IPS-NIHi7 (cell line): ENCODE results near the gene GATC.

Source experiments
- DNase-seq: peaks from one replicate; pipeline ENCODE4 v3.0.0; 2012; ENCODE audit warnings: mixed read lengths; ENCODE audit errors: extremely low spot score

The GATC gene, protein sequence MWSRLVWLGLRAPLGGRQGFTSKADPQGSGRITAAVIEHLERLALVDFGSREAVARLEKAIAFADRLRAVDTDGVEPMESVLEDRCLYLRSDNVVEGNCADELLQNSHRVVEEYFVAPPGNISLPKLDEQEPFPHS

GRCh38 chr12:120445911-120446843 lies at the start of gene GATC, which contains the start of gene TRIAP1:
Gene GATC (plus strand): TSS chr12:120446444. CDS start chr12:120446481, 37 bp downstream.
Gene TRIAP1 (minus strand): TSS chr12:120446384. CDS start chr12:120446372, 12 bp downstream.
- DNase-seq, result peak; percentile 80

DNA sequence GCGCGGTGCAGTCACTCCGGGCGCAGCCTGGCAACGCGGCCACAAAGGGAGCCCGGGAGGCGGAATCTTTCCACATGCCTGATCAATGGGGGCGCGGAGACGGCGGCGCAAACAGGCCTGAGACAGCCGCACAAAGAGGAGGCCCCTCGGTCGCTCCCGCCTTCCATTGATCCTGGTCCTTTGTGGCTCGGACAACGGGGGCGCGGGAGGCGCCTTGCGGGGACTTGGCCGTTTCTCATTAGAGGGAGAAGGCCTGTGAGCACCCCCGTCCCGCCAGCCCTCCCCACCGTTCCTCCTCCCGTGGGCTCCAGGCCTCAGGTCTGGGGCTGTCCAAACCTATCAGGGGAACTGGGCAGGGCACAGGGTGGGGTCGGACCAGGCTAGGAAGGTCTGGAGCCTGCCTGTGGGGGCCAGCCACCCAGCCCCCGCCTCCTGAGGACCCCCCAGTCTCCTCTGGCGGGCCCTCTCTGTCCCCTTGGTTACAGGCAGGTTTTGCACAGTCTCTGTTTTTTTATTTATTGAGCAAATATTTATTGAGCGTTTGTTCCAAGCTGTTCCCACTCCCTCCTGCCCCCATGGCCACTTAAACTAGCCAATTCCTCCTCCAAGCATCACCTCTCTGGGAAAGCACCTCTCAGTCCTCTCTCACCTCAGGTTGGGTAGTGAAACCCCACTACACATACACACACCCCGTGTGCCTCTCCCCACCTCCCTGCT lies 48.3 kb upstream of the GATC start:
- DNase-seq, result no peak

DNA sequence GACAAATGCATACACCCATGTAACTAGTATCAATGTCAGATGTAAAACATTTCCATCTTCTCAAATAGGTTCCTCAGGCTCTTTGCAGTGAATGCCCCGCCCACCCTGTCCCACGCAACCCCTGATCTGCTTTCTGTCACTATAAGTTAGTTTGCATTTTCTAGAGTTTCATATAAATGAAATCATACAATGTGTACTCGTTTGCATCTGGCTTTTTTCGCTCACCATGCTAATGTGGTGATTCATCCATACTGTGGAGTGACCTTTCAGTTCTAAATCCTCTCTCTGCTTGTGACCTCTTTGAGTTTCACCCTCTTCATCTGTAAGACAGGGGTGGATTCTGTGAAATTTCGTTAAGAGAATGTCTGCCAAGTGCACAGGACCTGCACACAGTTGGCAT lies 46.7 kb upstream of the GATC start:
- no peak for DNase-seq

GRCh38 chr12:120402217-120402616 lies 44.0 kb upstream of the GATC start:
- DNase-seq, result peak; percentile 68

DNA sequence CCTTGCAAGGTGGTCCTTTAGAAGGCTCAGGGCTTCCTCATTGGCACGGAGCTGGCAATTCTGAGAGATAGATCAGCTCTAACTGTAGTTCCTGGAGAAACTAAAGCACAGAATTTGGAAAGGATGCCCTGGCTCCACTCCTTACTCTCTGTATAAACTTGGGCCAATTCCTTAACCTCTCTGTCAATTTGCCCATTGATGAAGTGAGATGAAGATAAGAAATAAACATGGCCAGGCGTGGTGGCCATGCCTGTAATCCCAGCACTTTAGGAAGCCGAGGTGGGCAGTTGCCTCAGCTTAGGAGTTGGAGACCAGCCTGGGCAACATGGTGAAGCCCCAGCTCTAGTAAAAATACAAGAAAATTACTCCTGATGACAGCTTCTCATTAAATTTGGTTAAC lies 42.4 kb upstream of the GATC start:
- DNase-seq, result no peak

DNA sequence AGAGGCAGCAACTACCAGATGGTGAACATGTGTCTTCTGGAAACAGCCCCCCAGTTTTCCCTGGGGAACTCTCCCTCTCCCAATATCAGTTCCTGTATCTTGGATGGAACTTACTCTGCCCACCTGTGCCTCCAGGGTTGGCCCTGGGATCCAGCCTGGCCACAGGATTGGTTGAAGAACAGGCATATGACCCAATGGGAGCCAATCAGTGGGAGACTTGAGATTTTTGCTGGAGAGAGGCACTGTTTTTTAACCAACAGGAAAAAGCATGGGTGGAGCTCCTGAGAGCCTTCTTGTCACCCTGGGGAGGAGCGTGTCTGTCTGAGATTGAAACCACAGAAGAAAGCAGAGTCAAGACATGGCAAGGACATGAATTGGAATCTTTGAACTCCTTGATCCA lies 42.0 kb upstream of the GATC start:
- peak; percentile 20 for DNase-seq

GRCh38 chr12:120406069-120406468 lies 40.2 kb upstream of the GATC start:
- DNase-seq, result no peak

DNA sequence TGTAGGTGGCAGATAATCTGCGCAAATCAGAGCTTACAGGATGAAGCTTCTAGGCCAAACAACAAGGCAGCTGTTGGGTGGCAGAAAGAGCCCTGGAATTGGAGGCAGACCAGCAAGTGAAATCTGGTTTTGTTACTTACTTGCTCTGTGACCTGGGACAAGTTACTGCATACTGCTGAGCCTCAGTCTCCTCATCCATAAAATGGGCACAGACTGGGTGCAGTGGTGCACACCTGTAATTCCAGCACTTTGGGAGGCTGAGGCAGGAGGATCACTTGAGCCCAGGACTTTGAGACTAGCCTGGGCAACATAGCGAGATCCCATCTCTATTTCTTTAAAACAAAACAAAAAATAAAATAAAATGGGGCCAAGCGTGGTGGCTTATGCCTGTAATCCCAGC lies 39.7 kb upstream of the GATC start:
- DNase-seq, result no peak

DNA sequence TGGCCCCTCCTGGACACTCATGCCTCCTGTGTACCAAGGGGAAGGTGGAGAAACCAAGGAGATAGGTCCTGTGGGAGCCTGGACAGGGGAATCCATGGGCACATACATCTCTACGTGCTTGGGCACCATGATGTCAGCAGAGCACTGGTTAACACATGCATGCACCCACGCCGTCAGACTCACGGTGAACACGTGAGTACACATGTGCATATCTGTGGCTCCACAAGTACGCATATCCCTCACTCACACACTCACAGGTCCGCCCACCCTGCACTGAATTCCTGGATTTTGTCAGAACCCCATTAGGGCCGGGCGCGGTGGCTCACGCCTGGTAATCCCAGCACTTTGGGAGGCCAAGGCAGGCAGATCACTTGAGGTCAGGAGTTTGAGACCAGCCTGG lies 37.5 kb upstream of the GATC start:
- DNase-seq, result no peak

DNA sequence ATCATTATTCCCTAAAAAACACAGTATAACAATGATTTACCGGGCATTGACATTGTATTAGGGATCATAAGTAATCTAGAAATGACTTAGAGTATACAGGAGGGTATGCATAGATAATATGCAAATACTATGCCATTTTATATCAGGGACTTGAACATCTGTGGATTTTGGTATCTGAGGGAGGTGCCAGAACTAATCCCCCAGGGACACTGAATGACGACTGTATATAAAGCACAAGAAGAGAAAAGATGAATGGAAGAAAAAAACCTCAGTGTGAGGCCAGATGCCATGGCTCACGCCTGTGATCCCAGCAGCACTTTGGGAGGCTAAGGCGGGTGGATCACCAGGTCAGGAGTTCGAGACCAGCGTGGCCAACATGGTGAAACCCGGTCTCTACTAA lies 33.8 kb upstream of the GATC start:
- no peak for DNase-seq

- peak; percentile 88 for DNase-seq
Measured at GRCh38 chr12:120413901-120414695, 32.1 kb upstream of the GATC start.

DNA sequence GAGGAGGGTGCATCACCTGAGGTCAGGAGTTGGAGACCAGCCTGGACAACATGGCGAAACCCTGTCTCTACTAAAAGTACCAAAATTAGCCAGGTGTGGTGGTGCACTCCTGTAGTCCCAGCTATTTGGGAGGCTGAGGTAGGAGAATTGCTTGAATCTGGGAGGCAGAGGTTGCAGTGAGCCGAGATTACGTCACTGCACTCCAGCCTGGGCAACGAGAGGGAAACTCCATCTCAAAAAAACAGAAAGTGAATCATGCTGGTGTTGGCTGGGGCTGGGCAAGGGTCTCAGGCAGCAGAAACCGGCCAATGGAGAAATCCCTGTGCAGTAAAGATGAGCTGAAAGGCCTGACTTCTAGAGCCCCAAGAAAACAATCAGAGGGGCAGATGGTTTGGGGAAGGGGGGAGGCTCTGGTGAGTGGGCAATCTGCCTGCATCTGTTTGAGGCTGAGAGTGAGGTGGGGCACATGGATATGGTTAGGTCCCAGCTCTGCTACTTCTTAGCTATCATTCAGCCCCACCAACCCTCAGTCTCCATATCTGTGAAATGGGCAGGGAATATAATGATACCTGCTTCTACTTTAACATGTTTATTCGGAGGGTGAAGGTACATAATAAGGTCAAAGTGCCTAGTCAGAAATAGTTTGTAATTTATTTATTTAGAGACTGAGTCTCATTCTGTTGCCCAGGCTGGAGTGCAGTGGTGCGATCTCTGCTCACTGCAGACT lies 29.6 kb upstream of the GATC start:
- DNase-seq, result no peak

DNA sequence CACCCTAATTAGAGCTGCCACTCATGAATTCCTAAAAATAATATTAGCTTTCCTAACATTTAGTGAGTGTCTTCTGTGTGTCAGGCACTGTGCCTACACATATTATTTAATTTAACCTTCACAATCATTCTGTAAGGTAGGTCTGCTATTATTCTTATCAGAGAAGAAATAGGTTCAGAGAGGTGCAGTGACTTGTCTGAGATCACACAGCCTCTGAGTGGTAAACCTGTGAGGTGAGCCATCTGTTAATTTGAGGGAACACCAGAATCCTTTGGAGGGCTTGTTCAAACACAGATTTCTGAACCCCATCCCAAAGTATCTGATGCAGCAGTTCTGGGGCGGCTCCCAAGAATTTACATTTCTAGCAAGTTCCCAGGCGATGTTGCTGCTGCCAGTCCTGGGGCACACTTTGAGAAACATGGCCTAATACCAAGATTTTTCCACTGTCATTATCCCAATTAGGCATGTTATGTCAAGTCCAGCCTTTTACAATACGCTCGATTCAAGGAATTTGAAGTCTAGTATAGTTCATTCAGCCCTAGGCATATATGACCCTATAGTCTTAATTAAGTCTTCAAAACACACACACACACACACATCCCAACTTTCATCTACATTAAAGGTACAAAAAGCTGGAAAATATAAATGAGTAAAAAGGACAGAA lies 28.2 kb upstream of the GATC start:
- no peak for DNase-seq

DNA sequence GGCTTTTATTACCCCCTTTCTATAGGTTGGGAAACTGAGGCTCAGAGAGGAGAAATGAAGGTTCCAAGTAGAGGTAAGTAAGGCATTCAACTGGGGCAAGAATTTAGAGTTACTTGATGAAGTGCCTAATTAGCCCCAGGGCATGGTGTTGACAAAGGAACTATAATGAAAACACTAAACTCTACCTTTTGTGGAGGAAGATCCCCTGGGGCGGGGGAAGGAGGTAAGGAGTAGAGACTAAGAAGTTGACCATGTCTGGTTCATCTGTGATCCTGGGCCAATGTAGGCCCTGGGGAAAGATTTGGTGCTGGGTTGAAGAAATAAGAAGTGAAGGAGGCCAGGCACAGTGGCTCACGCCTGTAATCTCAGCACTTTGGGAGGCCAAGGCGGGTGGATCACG lies 24.5 kb upstream of the GATC start:
- DNase-seq, result peak; percentile 26

DNA sequence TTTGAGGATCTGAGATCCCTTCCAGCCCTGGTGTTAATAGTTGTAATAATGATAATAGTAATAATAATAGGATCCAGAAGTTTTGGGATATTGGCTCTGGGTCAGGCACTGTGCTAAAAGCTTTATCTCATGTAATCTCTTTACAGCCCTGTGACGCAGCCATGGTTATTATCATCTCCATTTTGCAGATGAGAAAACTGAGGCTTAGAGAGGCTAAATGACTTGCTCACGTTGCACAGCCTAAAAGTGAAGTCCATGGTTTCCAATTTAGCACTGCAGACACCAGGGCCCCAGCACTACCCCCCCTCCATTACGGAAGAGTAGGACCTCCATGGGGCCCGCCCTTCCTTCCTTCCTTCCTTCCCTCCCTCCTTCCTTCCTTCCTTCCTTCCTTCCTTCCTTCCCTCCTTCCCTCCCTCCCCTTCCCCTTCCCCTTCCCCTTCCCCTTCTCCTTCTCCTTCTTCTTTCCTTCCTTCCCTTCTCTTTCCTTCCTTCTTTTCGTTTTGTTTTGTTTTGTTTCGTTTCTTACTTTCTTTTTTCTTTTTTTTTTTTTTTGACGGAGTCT lies 23.3 kb upstream of the GATC start:
- DNase-seq, result no peak

DNA sequence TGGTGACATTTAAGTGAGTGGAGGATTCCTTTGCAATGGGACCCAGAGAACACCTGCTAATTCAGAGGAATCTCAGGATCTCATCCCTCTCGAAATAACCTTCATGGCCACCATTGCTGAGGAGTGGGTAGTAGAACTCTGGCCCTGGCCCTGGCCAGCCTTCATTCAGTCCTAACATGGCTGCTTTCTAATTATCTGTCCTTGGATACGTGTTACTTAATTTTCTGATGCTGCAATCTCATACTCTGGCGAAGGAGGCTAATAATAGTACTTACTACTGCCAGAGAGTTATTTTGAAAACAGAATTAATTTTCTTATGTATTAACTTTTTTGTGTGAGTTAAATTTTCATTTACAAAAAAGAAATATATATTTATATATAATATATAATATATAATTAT lies 20.4 kb upstream of the GATC start:
- DNase-seq, result no peak

- DNase-seq, result no peak
Measured at GRCh38 chr12:120428597-120429229, 17.5 kb upstream of the GATC start.

- no peak for DNase-seq
Measured at GRCh38 chr12:120429368-120429767, 16.9 kb upstream of the GATC start.

DNA sequence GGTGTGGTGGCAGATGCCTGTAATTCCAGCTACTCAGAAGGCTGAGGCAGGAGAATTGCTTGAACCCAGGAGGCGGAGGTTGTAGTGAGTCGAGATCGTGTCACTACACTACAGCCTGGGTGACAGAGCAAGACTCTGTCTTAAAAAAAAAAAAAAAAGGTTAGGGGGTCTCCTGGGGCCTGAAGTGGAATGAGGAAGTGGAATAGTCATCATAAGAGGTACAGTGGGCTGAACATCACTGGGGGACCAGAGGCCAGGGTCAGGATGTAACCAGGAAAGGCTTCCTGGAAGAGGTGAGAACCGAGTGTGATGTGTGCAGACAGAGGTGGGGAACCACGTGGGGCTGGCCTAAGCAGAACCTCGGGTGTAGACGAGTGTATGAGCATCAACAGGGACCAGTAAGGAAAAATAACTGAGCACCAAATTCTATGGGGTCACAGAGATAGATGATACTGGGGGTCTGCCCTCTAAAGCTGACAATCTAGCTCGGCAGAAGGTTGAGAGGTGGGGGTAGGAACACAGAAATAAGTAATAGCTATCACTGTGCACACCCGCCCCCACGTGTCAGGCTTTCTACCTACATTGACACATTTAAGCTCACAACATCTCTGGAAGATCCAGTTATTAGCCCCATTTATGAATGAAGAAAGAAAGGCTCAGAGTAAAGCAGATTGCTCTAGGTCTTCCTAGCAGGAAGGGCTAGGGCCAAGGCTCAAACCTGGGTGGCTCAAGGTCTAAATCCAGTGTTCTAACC lies 13.3 kb upstream of the GATC start:
- no peak for DNase-seq
